H9 (cell line): ENCODE measurements around the gene CRK. TPM values are rescaled to one million over a fixed set of nuclear protein-coding genes. Genes with fewer than 3 reads are reported as not detected.

ENCODE experiments used
- DNase-seq: peaks from one replicate; pipeline ENCODE4 v3.0.0-alpha.2; 2017
- H2AFZ ChIP-seq: one replicate; pipeline ENCODE4 v1.6.1; 2013; ENCODE audit warnings: mild to moderate bottlenecking, low read length, control low read depth, moderate library complexity
- H2AK5ac ChIP-seq: 2 replicates; pipeline ENCODE4 v1.6.1; 2013; ENCODE audit warnings: low read length, control low read depth, mixed read lengths; ENCODE audit not compliant: insufficient read length
- H2BK120ac ChIP-seq: one replicate; pipeline ENCODE4 v1.6.1; 2013; ENCODE audit warnings: low read depth, mild to moderate bottlenecking, low read length, control low read depth, inconsistent platforms; ENCODE audit not compliant: poor library complexity, severe bottlenecking
- H2BK12ac ChIP-seq: 2 replicates; pipeline ENCODE4 v1.6.1; 2013; ENCODE audit warnings: low read length, control low read depth, mixed read lengths, low read depth; ENCODE audit not compliant: insufficient read length
- H2BK15ac ChIP-seq: 2 replicates; pipeline ENCODE4 v1.6.1; 2013; ENCODE audit warnings: low read depth, low read length, control low read depth
- H2BK20ac ChIP-seq: one replicate; pipeline ENCODE4 v1.6.1; 2013; ENCODE audit warnings: low read depth, mild to moderate bottlenecking, low read length, control low read depth, inconsistent platforms; ENCODE audit not compliant: poor library complexity, severe bottlenecking
- H2BK5ac ChIP-seq: 2 replicates; pipeline ENCODE4 v1.6.1; 2013; ENCODE audit warnings: low read length, control low read depth, mixed read lengths; ENCODE audit not compliant: insufficient read length
- H3K14ac ChIP-seq: 2 replicates; pipeline ENCODE4 v1.6.1; 2013; ENCODE audit warnings: low read length, control low read depth; ENCODE audit not compliant: insufficient read depth
- H3K18ac ChIP-seq: 2 replicates; pipeline ENCODE4 v1.6.1; 2013; ENCODE audit warnings: low read depth, mild to moderate bottlenecking, mixed read lengths, low read length, control low read depth; ENCODE audit not compliant: insufficient read length
- H3K23ac ChIP-seq: 2 replicates; pipeline ENCODE4 v1.6.1; 2013; ENCODE audit warnings: low read length, control low read depth, mixed read lengths, low read depth; ENCODE audit not compliant: insufficient read length
- H3K23me2 ChIP-seq: 2 replicates; pipeline ENCODE4 v1.6.1; 2013; ENCODE audit warnings: low read depth, mild to moderate bottlenecking, mixed read lengths, low read length, control low read depth; ENCODE audit not compliant: insufficient read length, poor library complexity, severe bottlenecking
- H3K27ac ChIP-seq: 2 replicates; pipeline ENCODE4 v1.5.1; 2013; ENCODE audit warnings: low read length, control low read depth, mixed read lengths, low read depth; ENCODE audit not compliant: insufficient read length
- H3K27me3 ChIP-seq: 2 replicates; pipeline ENCODE4 v1.6.1; 2013; ENCODE audit warnings: low read length, control low read depth, inconsistent platforms; ENCODE audit not compliant: insufficient read depth
- H3K4ac ChIP-seq: 2 replicates; pipeline ENCODE4 v1.6.1; 2013; ENCODE audit warnings: low read depth, mild to moderate bottlenecking, control low read depth, inconsistent platforms, low read length, moderate library complexity
- H3K4me1 ChIP-seq: 2 replicates; pipeline ENCODE4 v1.6.1; 2013; ENCODE audit warnings: low read length, control low read depth, inconsistent platforms; ENCODE audit not compliant: insufficient read depth
- H3K4me2 ChIP-seq: 2 replicates; pipeline ENCODE4 v1.6.1; 2013; ENCODE audit warnings: low read length, control low read depth, mixed read lengths; ENCODE audit not compliant: insufficient read length, insufficient read depth
- H3K56ac ChIP-seq: 2 replicates; pipeline ENCODE4 v1.6.1; 2013; ENCODE audit warnings: low read depth, mild to moderate bottlenecking, mixed read lengths, low read length, control low read depth; ENCODE audit not compliant: insufficient read length
- H3K79me1 ChIP-seq: 2 replicates; pipeline ENCODE4 v1.6.1; 2013; ENCODE audit warnings: low read depth, mild to moderate bottlenecking, moderate library complexity, low read length, control low read depth, inconsistent platforms; ENCODE audit not compliant: insufficient read depth, poor library complexity, severe bottlenecking
- H3K79me2 ChIP-seq: 2 replicates; pipeline ENCODE4 v1.6.1; 2013; ENCODE audit warnings: low read length, control low read depth, inconsistent platforms; ENCODE audit not compliant: insufficient read depth
- H3K9ac ChIP-seq: 2 replicates; pipeline ENCODE4 v1.6.1; 2013; ENCODE audit warnings: low read length, control low read depth, mixed read lengths; ENCODE audit not compliant: insufficient read length; ENCODE audit errors: extremely low read depth
- H3K9me3 ChIP-seq: one replicate; pipeline ENCODE4 v1.6.1; 2013; ENCODE audit warnings: low read depth, low read length, inconsistent platforms; ENCODE audit not compliant: control insufficient read depth
- H3T11ph ChIP-seq: one replicate; pipeline ENCODE4 v1.6.1; 2013; ENCODE audit warnings: mild to moderate bottlenecking, low read length, control low read depth, inconsistent platforms
- H4K20me1 ChIP-seq: one replicate; pipeline ENCODE4 v1.6.1; 2013; ENCODE audit not compliant: control insufficient read depth, insufficient read length, insufficient read depth
- H4K5ac ChIP-seq: 2 replicates; pipeline ENCODE4 v1.6.1; 2013; ENCODE audit warnings: low read depth, mild to moderate bottlenecking, mixed read lengths, low read length, control low read depth; ENCODE audit not compliant: insufficient read length
- H4K8ac ChIP-seq: replicated peaks from 2 replicates; pipeline ENCODE4 v1.6.1; 2013; ENCODE audit warnings: low read length, control low read depth, mixed read lengths, low read depth; ENCODE audit not compliant: insufficient read length
- H4K91ac ChIP-seq: 2 replicates; pipeline ENCODE4 v1.6.1; 2013; ENCODE audit warnings: low read depth, mild to moderate bottlenecking, moderate library complexity, mixed read lengths, low read length, control low read depth; ENCODE audit not compliant: insufficient read length
- H3K27ac Mint-ChIP-seq, 3 experiments: 2 replicates in 2 of 3; 3 replicates in 1 of 3; pipeline ENCODE4 v1.8.0; 2020 to 2021; ENCODE audit warnings: mixed read lengths in 3 of 3, mild to moderate bottlenecking in 1 of 3, moderate library complexity in 1 of 3
- H3K27me3 Mint-ChIP-seq: 2 replicates; pipeline ENCODE4 v1.8.0; 2021; ENCODE audit warnings: low read depth, mild to moderate bottlenecking, moderate library complexity, mixed read lengths
- H3K36me3 Mint-ChIP-seq, 3 experiments: 2 replicates in 2 of 3; 3 replicates in 1 of 3; pipeline ENCODE4 v1.8.0; 2020 to 2021; ENCODE audit warnings: low read depth in 3 of 3, mixed read lengths in 3 of 3; ENCODE audit not compliant: insufficient read depth in 1 of 3
- H3K4me1 Mint-ChIP-seq, 2 experiments: 2 replicates each; pipeline ENCODE4 v1.8.0; 2020; ENCODE audit warnings: mixed read lengths in 2 of 2
- H3K4me3 Mint-ChIP-seq, 2 experiments: 2 replicates in 1 of 2; 3 replicates in 1 of 2; pipeline ENCODE4 v1.8.0; 2020 to 2021; ENCODE audit warnings: mild to moderate bottlenecking in 2 of 2, mixed read lengths in 2 of 2, moderate library complexity in 1 of 2
- H3K9me3 Mint-ChIP-seq, 2 experiments: 2 replicates in 1 of 2; 3 replicates in 1 of 2; pipeline ENCODE4 v1.8.0; 2020; ENCODE audit warnings: mild to moderate bottlenecking in 2 of 2, mixed read lengths in 2 of 2, moderate library complexity in 1 of 2
- CTCF ChIP-seq: fragments of 200-600 bp; sonication (generic); conservative IDR thresholded peaks from 3 replicates; pipeline ENCODE4 v1.8.0; 2021; ENCODE audit warnings: antibody characterized with exemption, mild to moderate bottlenecking
- WGBS: extraction: QIAGEN DNeasy Blood & Tissue Kit; methylation state at CpG from one replicate; pipeline ENCODE4 v1.1.7; 2013; ENCODE audit warnings: missing lambda C conversion rate, low lambda C conversion rate, mixed read lengths; ENCODE audit not compliant: insufficient read length; ENCODE audit errors: extremely low coverage; 5-methylcytosine and 5-hydroxymethylcytosine counted together
- total RNA-seq: library from RNA; stranded (reverse); gene quantifications from 2 replicates; pipeline ENCODE4 v1.2.1, GENCODE V29; 2021

CRK gene
- total RNA-seq, 1 experiment from 2014 or later: 58.9 TPM

- H3K79me1 ChIP-seq: no peaks in the 10 kb centered on the region
- no peaks in the 10 kb centered on the region for H3K23me2 ChIP-seq
- H2BK20ac ChIP-seq: no peak overlapping the region
- H3K14ac ChIP-seq: no peak overlapping the region
- no peak overlapping the region for H3K4me2 ChIP-seq
- no peaks in the 10 kb centered on the region for H3K9me3 ChIP-seq
- no peaks in the 10 kb centered on the region for H3K27me3 ChIP-seq
- no peak overlapping the region for H3K4ac ChIP-seq
- H3K27ac Mint-ChIP-seq: peak overlapping the region; percentile 49 to 95 (median 88); a peak in 3 of 7 replicates
- no peak overlapping the region for H3K27ac ChIP-seq
- peaks cover 0 to 24% (median 18%) of the 10 kb centered on the region in 3 experiments; a peak in 5 of 7 replicates for H3K36me3 Mint-ChIP-seq
- H2AFZ ChIP-seq: no peak overlapping the region
- no peak overlapping the region for H2BK12ac ChIP-seq
- no peak overlapping the region for H3K9ac ChIP-seq
- peaks cover 3 to 6% of the 10 kb centered on the region in 2 experiments; a peak in 1 of 4 replicates for H3K4me1 Mint-ChIP-seq
- H4K91ac ChIP-seq: no peak overlapping the region
- H3K18ac ChIP-seq: no peak overlapping the region
- no peaks in the 10 kb centered on the region for H3K79me2 ChIP-seq
- H3K4me1 ChIP-seq: no peaks in the 10 kb centered on the region
- H3K27me3 Mint-ChIP-seq: no peaks in the 10 kb centered on the region
- no peak overlapping the region; a peak in 1 of 5 replicates for H3K4me3 Mint-ChIP-seq
- no CpG with 5 or more reads among the region's 10 CpGs for WGBS
- no peak for DNase-seq
- no peak overlapping the region for H3K56ac ChIP-seq
- H3T11ph ChIP-seq: no peak overlapping the region
- H2BK15ac ChIP-seq: no peak overlapping the region
- no peaks in the 10 kb centered on the region for H3K9me3 Mint-ChIP-seq
- no peak overlapping the region for H2AK5ac ChIP-seq
- no peaks in the 10 kb centered on the region for H4K20me1 ChIP-seq
- H4K5ac ChIP-seq: no peak overlapping the region
- H3K23ac ChIP-seq: no peak overlapping the region
- H2BK120ac ChIP-seq: no peak overlapping the region
- no peak overlapping the region for H2BK5ac ChIP-seq
- H4K8ac ChIP-seq: no peak overlapping the region
- TF ChIP-seq CTCF: no peak
Observed at GRCh38 chr17:1503699-1504098, 47.7 kb upstream of the CRK start.
